Measurements from ENCODE around the gene PMVK.

GRCh38 chr1:154926201-154926600, 10.3 kb downstream of the PMVK start:
- TF ChIP-seq EP300 (IDR thresholded peaks at IDR 0.05; ENCODE audit: borderline replicate concordance in 1 of 2, low read depth in 2 of 2, low read length in 2 of 2): no peak
- no peak for TF ChIP-seq JUND (IDR thresholded peaks at IDR 0.05; ENCODE audit: low read length)
- TF ChIP-seq, protein P1, sequence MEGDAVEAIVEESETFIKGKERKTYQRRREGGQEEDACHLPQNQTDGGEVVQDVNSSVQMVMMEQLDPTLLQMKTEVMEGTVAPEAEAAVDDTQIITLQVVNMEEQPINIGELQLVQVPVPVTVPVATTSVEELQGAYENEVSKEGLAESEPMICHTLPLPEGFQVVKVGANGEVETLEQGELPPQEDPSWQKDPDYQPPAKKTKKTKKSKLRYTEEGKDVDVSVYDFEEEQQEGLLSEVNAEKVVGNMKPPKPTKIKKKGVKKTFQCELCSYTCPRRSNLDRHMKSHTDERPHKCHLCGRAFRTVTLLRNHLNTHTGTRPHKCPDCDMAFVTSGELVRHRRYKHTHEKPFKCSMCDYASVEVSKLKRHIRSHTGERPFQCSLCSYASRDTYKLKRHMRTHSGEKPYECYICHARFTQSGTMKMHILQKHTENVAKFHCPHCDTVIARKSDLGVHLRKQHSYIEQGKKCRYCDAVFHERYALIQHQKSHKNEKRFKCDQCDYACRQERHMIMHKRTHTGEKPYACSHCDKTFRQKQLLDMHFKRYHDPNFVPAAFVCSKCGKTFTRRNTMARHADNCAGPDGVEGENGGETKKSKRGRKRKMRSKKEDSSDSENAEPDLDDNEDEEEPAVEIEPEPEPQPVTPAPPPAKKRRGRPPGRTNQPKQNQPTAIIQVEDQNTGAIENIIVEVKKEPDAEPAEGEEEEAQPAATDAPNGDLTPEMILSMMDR (IDR thresholded peaks at IDR 0.05; ENCODE audit: control extremely low read depth in 1 of 3, insufficient read depth in 1 of 3, low read depth in 1 of 3, low read length in 3 of 3): no peak
- TF ChIP-seq RNF2 (IDR thresholded peaks at IDR 0.05; ENCODE audit: borderline replicate concordance, low read depth, low read length, missing control alignments, poor library complexity, severe bottlenecking): no peak
- no peak for TF ChIP-seq SAP30 (IDR thresholded peaks at IDR 0.05; ENCODE audit: insufficient read depth, insufficient replicate concordance, low read length)

Data from H1 (cell line).